Measurements from ENCODE around the gene ZSCAN31.
"Not testable (repeated sequence)": the region's sequence is repeated elsewhere in the genome, so short reads cannot be mapped to it uniquely, and the experiment has no call there.

ZSCAN31 gene

DNA sequence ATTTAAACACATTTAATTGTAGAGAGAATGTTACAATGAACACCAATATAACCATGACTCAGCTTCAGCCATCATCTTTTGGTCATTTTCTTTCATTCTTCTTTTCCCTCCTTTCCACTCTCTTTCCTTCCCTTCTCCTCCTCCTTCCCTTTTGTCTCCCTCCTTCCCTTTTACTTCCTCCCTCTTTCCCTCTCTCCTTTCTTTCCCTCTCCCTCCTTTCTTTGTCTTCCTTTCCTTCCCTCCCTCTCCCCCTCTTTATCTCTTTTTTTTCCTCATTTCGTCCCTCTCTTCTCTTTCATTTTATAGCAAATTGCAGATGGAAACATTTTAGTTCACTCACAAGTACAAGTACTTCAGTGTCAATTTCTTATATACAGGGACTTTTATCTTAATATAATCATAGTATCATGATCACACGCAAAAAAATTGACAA is 15.6 kb upstream of the ZSCAN31 start:
- no peak for DNase-seq

DNA sequence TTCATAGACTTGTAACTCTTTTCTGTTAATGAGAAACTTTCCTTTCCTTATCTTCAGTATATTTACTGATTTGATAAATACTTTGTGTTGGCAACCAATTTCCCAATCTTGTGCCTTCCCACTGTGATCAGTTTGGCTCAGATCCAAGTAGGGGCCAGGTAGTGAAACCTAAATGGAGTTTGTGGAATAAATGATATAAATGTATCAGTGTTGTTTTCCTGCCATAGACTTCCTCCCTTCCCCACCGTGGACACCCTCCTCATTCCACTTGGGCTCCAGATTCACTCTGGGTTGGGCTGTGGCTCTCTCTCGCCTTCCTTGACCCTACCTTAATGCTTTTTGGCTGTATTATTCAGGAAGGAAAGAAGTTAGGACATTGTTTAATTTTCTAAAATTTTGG is 15.1 kb upstream of the ZSCAN31 start:
- DNase-seq = no peak

GRCh38 chr6:28349892-28350737 is 14.2 kb upstream of the ZSCAN31 start, which contains the start of gene ZKSCAN3:
ZKSCAN3 (plus strand) TSS chr6:28349947; CDS start chr6:28359587, 9,640 bp downstream.
- peak; percentile 42 for DNase-seq

GRCh38 chr6:28349344-28349891 is 13.5 kb upstream of the ZSCAN31 start:
- no peak for DNase-seq

DNA sequence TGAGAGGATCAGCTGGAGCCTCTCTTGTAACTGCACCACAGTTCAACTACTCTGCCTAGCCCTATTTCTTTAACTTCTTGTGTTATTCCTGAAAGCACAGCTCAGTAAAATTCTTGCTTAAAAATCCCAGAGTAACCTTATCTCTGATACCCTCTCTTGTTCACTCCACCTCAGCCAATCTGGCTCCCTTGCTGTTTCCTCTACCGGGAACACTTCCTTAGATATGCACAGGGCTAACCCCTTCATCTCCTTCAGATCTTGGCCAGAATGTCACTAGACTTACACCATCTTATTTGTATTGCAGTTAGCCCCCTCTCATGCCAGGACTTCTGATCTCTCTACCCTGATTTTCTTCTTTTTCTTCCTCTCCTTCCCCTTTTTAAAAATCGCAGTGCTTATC is 11.2 kb upstream of the ZSCAN31 start:
- DNase-seq = no peak

GRCh38 chr6:28345201-28345600 is 9.3 kb upstream of the ZSCAN31 start:
- DNase-seq = no peak

DNA sequence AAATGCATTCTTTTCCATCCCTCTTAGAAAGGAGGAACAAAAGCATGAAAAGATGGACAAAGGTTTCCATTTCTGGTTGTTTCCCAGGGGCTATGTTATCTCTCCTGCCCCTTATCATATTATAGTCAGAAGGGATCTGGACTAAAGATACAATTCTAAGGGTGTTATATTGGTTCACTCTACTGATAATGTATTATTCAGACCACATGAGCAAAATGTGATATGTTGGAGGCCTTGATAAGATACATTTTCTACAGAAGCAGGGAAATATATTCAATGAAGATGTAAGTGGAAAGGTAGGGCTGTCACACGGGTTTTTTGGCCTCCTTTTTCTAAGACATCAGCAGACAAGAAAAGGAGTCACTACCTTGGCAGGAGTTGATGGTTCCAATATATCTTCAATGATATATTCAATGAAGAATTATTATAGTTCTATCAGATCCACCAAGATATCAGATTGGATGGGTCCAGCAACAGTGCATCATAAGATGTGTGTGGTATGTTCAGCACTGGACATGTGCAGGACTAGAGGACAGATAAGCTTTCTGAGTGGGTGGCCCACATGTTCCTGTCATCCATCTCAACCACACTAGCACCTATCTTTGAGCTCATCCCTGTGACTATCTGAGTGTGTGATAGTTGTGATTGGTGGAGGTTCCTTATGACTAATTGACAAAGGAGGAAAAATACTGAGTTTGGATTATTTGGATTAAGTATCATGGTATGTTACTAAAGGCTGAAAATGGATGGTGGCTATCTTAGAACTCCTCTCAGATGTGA is 8.1 kb upstream of the ZSCAN31 start:
- DNase-seq = no peak

DNA sequence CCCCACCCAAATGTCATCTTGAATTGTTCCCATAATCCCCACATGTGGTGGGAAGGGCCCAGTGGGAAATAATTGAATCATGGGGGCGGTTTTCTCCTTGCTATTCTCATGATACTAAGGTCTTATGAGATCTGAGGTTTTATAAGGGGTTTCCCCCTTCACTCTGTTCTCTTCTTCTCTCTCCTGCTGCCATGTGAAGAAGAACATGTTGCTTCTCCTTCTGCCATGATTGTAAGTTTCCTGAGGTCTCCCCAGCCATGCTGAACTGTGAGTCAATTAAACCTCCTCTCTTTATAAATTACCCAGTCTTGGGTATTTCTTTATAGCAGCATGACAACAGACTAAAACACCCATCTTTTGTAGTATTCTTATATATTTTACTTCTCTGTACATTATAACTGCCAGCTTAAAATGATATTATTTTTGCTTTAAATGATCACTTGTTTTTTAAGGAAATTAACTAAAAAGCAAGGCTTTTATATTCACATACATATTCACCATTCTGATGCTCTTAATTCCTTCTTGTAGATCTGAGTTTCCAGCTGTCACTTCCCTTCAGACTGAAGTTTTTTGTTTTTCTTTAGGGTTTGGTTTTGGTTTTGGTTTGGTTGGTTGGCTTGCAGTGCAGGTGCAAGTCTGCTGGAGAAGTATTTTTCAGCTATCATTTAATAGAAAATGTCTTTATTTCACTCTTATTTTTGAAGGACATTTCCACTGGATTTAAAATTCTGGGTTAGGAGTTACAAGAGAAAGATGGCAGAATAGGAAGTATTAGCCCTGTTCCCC is 4.6 kb upstream of the ZSCAN31 start:
- no peak for DNase-seq

GRCh38 chr6:28337121-28337520 is 1.2 kb upstream of the ZSCAN31 start:
- DNase-seq = no peak

DNA sequence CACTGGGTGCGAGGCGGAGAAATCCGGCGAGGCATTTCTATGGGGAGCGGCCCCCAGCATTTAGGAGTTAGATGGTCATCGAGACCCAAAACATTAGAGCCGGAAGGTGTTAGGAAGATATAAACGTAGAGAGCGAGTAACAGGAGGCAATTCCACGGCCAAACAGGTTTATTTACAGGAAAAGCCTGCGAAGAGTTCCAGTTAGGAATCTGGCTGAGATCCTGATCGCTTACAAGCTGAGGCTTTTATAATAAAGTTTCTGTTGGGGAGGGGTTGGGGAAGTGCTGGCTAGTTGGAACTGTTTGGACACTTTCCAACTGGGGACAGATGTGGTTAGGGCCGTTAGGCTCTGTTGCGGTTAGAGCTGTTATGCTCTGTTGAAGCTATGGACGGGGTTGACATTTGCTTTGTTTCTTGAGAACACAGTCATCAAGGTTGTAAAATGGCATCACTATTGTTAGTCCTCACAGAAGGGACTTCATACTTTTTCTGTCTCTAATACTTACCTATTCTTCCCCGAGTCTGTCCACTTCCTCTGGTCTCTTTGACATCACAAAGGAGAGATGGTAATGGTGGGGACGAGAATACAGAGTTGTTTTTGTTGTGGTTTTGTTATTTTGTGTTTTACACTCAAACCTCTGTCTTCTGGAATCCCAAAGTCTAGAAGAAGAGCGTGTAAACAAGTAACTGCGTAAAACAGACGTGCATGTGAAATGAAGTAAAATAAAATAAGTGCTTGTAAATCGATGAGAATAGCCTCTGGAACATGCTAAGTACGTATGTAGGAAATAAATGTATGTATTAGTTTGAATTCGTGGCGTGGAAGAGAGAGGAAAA is 554 bp upstream of the ZSCAN31 start:
- no peak for DNase-seq

DNA sequence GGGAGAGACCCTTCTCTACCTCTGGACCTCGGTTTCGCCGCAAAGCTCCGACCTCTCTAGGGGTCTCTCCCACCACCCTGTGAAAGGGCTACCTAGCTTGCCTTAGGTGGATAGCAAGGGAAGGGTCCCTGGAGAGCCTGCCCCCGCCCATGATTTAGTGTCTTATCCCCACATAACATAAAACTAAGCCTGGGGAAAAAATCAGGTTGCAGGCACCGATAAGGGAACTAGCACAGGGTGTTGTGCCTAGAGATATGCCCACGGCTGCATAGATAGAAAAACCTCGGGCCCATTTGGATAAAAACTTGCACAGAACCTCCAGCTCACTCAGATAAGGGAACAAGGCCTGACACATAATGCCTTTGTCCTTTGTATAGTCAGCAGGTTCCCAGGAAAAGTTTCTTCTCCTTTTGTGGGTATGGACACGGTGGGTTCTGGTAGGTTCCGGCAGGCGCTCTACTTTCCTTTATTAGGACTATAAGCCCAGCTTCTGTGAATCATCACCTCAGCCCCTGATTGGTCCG is 846 bp downstream of the ZSCAN31 start:
- DNase-seq = no peak

- DNase-seq = no peak
Observed at GRCh38 chr6:28334286-28335039, 1.5 kb downstream of the ZSCAN31 start.

GRCh38 chr6:28333599-28334018 is 2.3 kb downstream of the ZSCAN31 start:
- no peak for DNase-seq

- DNase-seq = no peak
Observed at GRCh38 chr6:28333047-28333446, 2.9 kb downstream of the ZSCAN31 start.

GRCh38 chr6:28330041-28330440 is 5.9 kb downstream of the ZSCAN31 start:
- no peak for DNase-seq

GRCh38 chr6:28326371-28326948 is 9.5 kb downstream of the ZSCAN31 start:
- DNase-seq = no peak

DNA sequence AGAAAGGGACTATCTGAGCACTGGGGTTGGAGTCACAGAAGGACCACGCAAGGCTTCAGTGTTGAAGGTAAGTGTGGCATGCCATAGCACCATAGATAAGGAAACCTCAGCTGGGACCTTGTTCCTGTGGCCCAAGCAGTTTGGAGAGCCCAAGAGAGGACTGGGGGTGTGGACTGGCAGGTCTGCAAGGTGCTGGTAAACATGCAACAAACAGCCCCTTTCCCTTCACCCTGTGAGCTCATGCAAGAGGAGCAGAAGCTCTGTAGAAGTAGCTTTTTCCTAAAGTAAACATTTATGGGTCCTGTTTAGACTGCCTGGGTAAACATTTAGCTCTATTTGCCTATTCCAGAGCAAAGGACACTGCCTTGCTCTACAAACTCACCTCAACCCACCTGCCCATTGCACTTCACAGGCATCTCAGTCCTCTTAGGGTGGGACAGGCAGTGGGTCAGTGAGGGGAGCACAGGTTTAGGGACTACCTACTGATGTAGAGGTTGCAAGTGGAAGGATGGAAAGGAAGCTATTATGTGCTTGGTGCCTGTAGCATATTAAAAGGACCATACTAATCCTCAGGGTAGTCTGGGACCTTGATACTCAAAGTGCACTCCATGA is 12.0 kb downstream of the ZSCAN31 start:
- DNase-seq = no peak

GRCh38 chr6:28322661-28323060 is 13.3 kb downstream of the ZSCAN31 start:
- DNase-seq = no peak

DNA sequence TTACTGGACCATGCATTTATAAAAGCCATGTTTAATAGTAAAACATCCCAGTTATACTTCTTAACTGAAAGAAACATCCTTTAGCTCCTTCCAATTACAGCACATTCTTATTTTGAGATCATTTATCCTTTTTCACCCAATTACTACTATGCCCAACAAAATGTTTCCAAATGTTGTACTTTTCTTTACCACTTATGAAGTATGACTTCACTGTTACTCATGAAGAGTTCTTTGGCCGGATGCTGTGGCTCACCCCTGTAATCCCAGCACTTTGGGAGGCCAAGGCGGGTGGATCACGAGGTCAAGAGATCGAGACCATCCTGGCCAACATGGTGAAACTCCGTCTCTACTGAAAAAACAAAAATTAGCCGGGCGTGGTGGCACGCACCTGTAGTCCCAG is 18.1 kb downstream of the ZSCAN31 start:
- not testable (repeated sequence) for DNase-seq

GRCh38 chr6:28315628-28316027 is 20.3 kb downstream of the ZSCAN31 start:
- DNase-seq = no peak
